Hepatocyte (in vitro differentiated cells): ENCODE results near the gene PIK3R1. TPM values are rescaled to one million over a fixed set of nuclear protein-coding genes. Genes with fewer than 3 reads are reported as not detected.

Experiments used
- DNase-seq: peaks from one replicate; pipeline ENCODE4 v3.0.0-alpha.2; 2016; ENCODE audit warnings: low spot score
- H2AFZ ChIP-seq: fragments of 200-600 bp; sonication (generic); 2 replicates; pipeline ENCODE4 v1.6.0; 2016; ENCODE audit warnings: antibody characterized with exemption, mild to moderate bottlenecking
- H3K27ac ChIP-seq: fragments of 200-600 bp; sonication (generic); 2 replicates; pipeline ENCODE4 v1.5.1; 2016; ENCODE audit warnings: mild to moderate bottlenecking
- H3K27me3 ChIP-seq: fragments of 200-600 bp; sonication (generic); 2 replicates; pipeline ENCODE4 v1.6.1; 2016
- H3K36me3 ChIP-seq: fragments of 200-600 bp; sonication (generic); replicated peaks from 2 replicates; pipeline ENCODE4 v1.5.1; 2016; ENCODE audit warnings: low read depth; ENCODE audit not compliant: insufficient read depth
- H3K4me1 ChIP-seq: fragments of 200-600 bp; sonication (generic); 2 replicates; pipeline ENCODE4 v1.5.1; 2016; ENCODE audit warnings: mild to moderate bottlenecking, moderate library complexity; ENCODE audit not compliant: insufficient read depth
- H3K4me2 ChIP-seq: fragments of 200-600 bp; sonication (generic); 2 replicates; pipeline ENCODE4 v1.6.0; 2016
- H3K4me3 ChIP-seq: fragments of 200-600 bp; sonication (generic); 2 replicates; pipeline ENCODE4 v1.5.1; 2016; ENCODE audit warnings: mild to moderate bottlenecking
- H3K79me2 ChIP-seq: fragments of 200-600 bp; sonication (generic); 2 replicates; pipeline ENCODE4 v1.6.0; 2017; ENCODE audit warnings: mild to moderate bottlenecking
- H3K9me2 ChIP-seq: fragments of 200-600 bp; sonication (generic); replicated peaks from 2 replicates; pipeline ENCODE4 v1.6.0; 2017; ENCODE audit warnings: mild to moderate bottlenecking; ENCODE audit not compliant: insufficient read depth
- H3K9me3 ChIP-seq: fragments of 200-600 bp; sonication (generic); 2 replicates; pipeline ENCODE4 v1.5.1; 2016; ENCODE audit warnings: low read depth, mild to moderate bottlenecking
- H4K20me1 ChIP-seq: fragments of 200-600 bp; sonication (generic); 2 replicates; pipeline ENCODE4 v1.6.0; 2016; ENCODE audit warnings: mild to moderate bottlenecking; ENCODE audit not compliant: insufficient read depth, poor library complexity, severe bottlenecking
- CTCF ChIP-seq: fragments of 200-600 bp; sonication (generic); IDR thresholded peaks from 2 replicates; pipeline ENCODE4 v1.5.1; 2016; ENCODE audit warnings: antibody characterized with exemption, mild to moderate bottlenecking; ENCODE audit not compliant: poor library complexity
- EZH2 ChIP-seq: fragments of 200-600 bp; sonication (generic); IDR thresholded peaks from 2 replicates; pipeline ENCODE4 v1.6.1; 2016; ENCODE audit warnings: antibody characterized with exemption, mild to moderate bottlenecking, borderline replicate concordance
- EZH2phosphoT487 ChIP-seq: fragments of 200-600 bp; sonication (generic); IDR thresholded peaks from one replicate; pipeline ENCODE4 v1.6.1; 2018; ENCODE audit warnings: antibody characterized with exemption, mild to moderate bottlenecking, low read depth, moderate library complexity; ENCODE audit not compliant: unreplicated experiment, severe bottlenecking
- WGBS: methylation state at CpG from one replicate; pipeline ENCODE4 v1.1.6; 2016; ENCODE audit warnings: low lambda C conversion rate; ENCODE audit errors: missing lambda C conversion rate; 5-methylcytosine and 5-hydroxymethylcytosine counted together
- polyA plus RNA-seq: library from polyadenylated mRNA; unstranded; fragments of >200 nt; fragmentation: Nextera tagmentation; extraction: Ambion mirVana; gene quantifications from 2 replicates; pipeline ENCODE4 v1.2.1, GENCODE V29; 2016
- total RNA-seq: library from RNA; depleted of rRNA; stranded (reverse); fragments of >200 nt; gene quantifications from 2 replicates; pipeline ENCODE4 v1.2.3, GENCODE V29; 2014

Gene PIK3R1
- total and polyA plus RNA-seq, 2 experiments from 2014 or later, result 38.9 to 109 TPM

DNA sequence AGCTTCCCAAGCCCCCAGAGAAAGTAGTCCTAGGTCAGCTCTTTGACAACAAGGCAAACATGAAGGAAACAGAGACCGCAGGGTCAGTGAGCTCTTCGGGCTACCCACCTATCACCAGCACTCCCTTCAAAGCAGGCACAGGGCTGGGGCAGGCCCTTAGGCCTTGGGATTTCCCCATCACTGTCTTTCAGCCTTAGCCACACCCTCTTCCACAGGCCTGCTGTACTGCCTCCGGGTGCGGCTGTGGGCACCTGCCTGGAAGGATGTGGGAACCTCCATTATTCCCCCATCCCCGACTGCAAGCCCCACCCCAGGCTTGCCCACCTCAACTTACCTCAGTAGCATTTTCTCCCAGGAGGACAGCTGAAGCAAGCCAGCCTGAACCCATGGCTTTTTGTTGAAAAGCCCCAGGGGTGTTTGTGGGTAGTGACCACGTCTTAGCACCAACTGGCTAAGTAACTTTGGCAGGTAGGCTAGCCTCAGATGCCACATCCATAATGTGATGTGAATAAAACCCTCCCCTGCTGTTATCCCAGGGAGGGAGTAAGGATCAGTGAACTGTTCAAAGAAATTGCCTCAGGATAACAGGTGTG is 100.2 kb downstream of the PIK3R1 start:
- Histone ChIP-seq H3K27ac (no peak overlapping the region), H3K4me2 (no peak overlapping the region), H3K4me3 (no peak overlapping the region), H3K27me3 (no peaks in the 10 kb centered on the region), H3K4me1 (peaks cover 21% of the 10 kb centered on the region), H3K9me2 (no peaks in the 10 kb centered on the region), H3K36me3 (no peaks in the 10 kb centered on the region), H3K9me3 (no peaks in the 10 kb centered on the region), H3K79me2 (no peaks in the 10 kb centered on the region), H2AFZ (no peak overlapping the region), H4K20me1 (no peaks in the 10 kb centered on the region)
- DNase-seq, result peak; percentile 19
- TF ChIP-seq EZH2 (no peak), CTCF (no peak), EZH2phosphoT487 (no peak)
- WGBS, result 92% methylated on average over 5 of the region's 6 CpGs

GRCh38 chr5:68316469-68316868 is 100.9 kb downstream of the PIK3R1 start:
- Histone ChIP-seq H3K27ac (no peak overlapping the region), H3K36me3 (no peaks in the 10 kb centered on the region), H2AFZ (no peak overlapping the region), H3K4me1 (peaks cover 22% of the 10 kb centered on the region), H4K20me1 (no peaks in the 10 kb centered on the region), H3K9me3 (no peaks in the 10 kb centered on the region), H3K79me2 (no peaks in the 10 kb centered on the region), H3K4me2 (no peak overlapping the region), H3K4me3 (no peak overlapping the region), H3K27me3 (no peaks in the 10 kb centered on the region), H3K9me2 (no peaks in the 10 kb centered on the region)
- WGBS, result 48% methylated on average over 3 of the region's 3 CpGs
- no peak for DNase-seq
- TF ChIP-seq CTCF (no peak), EZH2 (no peak), EZH2phosphoT487 (no peak)

GRCh38 chr5:68317646-68318045 is 102.1 kb downstream of the PIK3R1 start:
- no peaks in the 10 kb centered on the region for H3K9me3 ChIP-seq
- no peak overlapping the region for H3K4me3 ChIP-seq
- no peaks in the 10 kb centered on the region for H3K36me3 ChIP-seq
- WGBS, result 64% methylated on average over 5 of the region's 5 CpGs
- no peaks in the 10 kb centered on the region for H3K79me2 ChIP-seq
- H3K9me2 ChIP-seq, result no peaks in the 10 kb centered on the region
- H3K27ac ChIP-seq, result peak overlapping the region; percentile 62
- no peak overlapping the region for H3K4me2 ChIP-seq
- no peak overlapping the region for H2AFZ ChIP-seq
- H4K20me1 ChIP-seq, result no peaks in the 10 kb centered on the region
- peaks cover 22% of the 10 kb centered on the region for H3K4me1 ChIP-seq
- TF ChIP-seq EZH2, result no peak
- TF ChIP-seq CTCF, result no peak
- no peak for TF ChIP-seq EZH2phosphoT487
- DNase-seq, result peak; percentile 37
- no peaks in the 10 kb centered on the region for H3K27me3 ChIP-seq
